GM21360 (cell line): ENCODE measurements around the gene ITGA11.

Source experiments
- ATAC-seq: cut with Tn5 transposase; IDR thresholded peaks from one replicate; pipeline ENCODE4 v1.9.1; 2021; ENCODE audit warnings: mild to moderate bottlenecking, moderate library complexity; ENCODE audit not compliant: unreplicated experiment

The ITGA11 gene

DNA sequence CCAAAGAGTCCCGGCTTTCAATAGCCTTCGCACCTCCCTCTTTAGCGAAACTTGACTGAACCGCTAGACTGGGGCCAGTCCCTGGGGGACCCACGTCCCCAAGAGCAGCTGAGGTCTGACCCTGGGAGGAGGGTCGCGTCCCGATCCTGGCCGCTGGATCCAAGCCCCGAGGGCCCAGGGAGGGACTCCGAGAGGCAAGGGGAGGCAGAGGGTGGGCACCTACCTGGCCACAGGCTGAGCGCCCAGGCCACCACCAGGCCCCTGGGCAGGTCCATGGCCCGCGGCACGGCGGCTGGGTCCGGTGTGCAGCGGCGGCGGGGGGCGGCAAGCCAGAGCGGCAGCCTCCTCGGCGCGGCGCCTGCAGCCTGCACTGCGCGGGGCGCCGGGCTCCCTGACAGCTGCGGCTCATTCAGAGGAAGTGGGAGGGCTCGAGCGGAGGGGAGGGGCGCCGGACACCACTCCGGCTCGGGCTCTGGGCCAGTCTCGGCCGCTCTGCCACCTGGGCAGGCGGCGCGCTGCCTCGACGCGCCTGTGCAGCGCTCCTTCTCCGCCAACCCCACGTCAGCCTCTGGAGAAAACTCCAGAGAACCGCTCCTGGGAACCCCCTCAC is at the start of gene ITGA11:
Gene ITGA11, minus strand, starts transcription at position 372 of the 610 bp plus-strand sequence. Its CDS starts 97 bp downstream, at position 275.
- ATAC-seq: no peak

DNA sequence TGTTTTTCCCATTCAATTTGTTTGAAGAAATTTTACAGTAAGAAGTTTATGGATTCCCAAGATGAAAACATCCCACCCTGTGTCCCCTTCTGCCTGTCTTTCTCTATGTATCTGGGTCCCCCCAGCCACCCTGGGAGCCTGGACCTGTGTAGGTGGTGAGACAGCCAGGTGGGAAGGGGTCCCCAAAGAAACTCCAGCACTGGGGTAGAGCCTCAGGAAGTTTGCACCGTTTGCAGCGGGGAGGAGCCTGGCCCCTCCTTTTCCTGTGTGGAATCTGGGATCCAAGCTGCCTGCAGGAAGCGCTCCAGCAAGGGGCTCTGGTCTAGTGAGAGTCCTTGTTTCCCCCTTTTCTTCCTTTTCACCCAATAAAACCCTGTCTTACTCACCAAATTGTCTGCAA is 49.4 kb upstream of the ITGA11 start:
- ATAC-seq: no peak

GRCh38 chr15:68480296-68480695 is 48.3 kb upstream of the ITGA11 start:
- no peak for ATAC-seq

DNA sequence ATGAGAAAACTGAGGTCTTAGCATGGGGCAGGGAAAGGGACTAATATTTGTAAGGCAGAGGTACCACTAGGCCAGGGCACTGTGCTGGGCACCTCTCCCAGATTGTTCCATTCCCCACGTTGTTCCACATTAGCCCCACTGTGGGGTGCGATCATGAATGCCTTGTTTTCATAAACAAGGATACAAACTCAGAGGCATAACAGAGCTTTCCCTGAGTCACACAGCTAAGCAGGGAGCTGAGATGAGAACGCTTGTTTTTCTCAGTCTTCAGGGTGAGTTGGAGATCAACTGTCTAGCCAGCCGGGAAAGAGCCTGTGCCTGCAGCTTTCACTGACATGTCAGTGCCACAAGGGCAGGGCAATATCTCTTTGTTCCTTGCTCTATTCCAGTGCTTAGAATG is 47.9 kb upstream of the ITGA11 start:
- ATAC-seq: no peak

DNA sequence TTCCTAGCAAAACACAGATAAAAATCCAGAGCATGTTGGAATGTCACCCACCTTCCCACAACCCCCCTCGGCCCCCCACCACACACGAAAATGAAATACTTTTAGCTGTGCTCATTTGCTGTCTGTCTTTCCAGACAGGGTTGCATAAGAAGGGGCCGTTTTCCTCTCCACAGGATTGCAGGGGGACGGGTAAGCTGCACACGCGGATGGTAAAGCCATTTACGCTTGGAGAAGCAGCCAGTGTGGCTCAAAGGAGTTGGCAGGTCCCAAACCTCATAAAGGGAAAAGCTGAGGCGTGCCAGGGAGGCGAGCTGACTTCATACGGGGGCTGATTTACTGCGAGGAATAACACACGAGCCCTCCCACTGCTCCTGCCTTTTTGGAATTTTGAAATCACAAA is 47.4 kb upstream of the ITGA11 start:
- ATAC-seq: no peak

GRCh38 chr15:68478853-68479252 is 46.9 kb upstream of the ITGA11 start:
- no peak for ATAC-seq

- ATAC-seq: no peak
Observed at GRCh38 chr15:68475449-68475848, 43.5 kb upstream of the ITGA11 start.

GRCh38 chr15:68471541-68471940 is 39.6 kb upstream of the ITGA11 start:
- ATAC-seq: no peak

- no peak for ATAC-seq
Observed at GRCh38 chr15:68470976-68471375, 39.0 kb upstream of the ITGA11 start.

- no peak for ATAC-seq
Observed at GRCh38 chr15:68470049-68470742, 38.2 kb upstream of the ITGA11 start.

- no peak for ATAC-seq
Observed at GRCh38 chr15:68469162-68470048, 37.4 kb upstream of the ITGA11 start.

DNA sequence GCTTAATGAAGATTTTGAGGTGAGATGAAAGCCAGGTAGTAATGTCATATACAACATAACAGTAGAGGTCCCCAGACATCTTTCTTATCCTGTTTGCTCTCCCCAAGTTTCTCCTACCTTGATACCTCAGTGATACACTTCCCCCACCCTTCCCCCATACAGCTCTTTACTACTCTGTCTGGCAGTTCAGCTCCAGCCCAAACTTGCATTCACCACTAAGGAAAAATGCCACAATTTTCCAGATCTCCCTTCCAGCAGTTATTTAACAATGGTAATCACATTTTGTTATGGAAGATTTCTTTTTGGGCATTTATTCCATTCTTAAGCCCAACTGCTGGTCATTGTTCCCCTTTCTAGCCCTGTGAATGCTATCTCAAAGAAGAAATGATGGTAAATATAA is 34.9 kb upstream of the ITGA11 start:
- no peak for ATAC-seq

GRCh38 chr15:68465861-68466560 is 34.0 kb upstream of the ITGA11 start:
- no peak for ATAC-seq

GRCh38 chr15:68464448-68465090 is 32.6 kb upstream of the ITGA11 start:
- ATAC-seq: no peak

DNA sequence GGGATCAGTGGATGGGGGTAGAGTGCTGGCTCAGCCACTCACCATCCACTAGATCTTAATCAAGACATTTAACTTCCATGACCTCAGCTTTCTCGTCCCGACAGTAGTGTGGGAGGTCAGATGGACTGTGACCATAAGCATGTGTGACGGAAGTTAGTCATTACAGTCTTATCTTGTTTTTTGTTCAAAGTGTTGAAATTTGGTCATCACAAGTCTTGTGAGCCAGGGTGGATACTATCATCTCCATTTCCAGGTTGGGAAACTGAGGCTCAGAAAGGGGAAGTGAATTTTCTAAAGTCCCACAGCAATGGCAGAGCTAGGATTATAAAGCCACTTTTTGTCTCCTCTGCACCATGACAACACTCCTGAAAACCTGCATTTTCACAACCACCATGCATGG is 32.0 kb upstream of the ITGA11 start:
- no peak for ATAC-seq

- ATAC-seq: no peak
Observed at GRCh38 chr15:68463444-68463843, 31.5 kb upstream of the ITGA11 start.

DNA sequence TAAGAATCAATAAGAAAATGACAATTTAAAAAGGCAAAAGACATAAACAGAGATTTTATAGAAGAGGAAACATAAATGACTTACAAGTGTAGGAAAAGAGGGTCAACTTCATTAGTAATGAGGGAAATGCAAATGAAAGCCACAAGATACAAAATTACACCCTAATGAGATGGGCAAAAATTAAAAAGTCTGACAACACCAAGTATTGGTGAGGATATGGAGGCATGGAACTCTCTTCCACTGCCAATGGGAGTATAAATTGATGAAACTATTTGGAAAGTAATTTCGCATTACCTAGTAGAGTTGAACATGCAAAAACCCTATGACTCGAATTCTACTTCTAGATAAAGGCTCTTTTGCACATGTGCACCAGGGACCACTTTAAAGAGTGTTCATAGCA is 28.2 kb upstream of the ITGA11 start:
- ATAC-seq: no peak

DNA sequence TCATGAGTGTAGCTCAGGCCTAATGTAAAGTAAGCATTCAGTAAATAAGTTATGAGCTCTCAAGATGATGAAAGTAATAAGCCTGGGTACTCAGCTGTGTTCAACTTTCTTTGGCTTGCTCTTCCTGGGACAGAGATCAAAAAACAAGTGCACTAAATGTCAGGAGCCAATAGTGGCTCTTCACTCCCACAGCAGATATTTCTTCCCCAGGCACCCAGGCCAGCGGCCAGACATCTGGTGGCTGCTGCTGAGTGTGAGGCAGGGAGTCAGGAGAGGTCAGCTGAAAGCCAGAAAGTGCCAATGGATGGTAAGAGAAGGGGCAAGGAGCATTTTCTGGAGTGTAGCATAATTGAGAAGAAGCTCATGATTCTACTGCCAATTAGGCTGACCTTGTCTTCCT is 18.2 kb upstream of the ITGA11 start:
- no peak for ATAC-seq

GRCh38 chr15:68449389-68449788 is 17.4 kb upstream of the ITGA11 start:
- ATAC-seq: no peak

DNA sequence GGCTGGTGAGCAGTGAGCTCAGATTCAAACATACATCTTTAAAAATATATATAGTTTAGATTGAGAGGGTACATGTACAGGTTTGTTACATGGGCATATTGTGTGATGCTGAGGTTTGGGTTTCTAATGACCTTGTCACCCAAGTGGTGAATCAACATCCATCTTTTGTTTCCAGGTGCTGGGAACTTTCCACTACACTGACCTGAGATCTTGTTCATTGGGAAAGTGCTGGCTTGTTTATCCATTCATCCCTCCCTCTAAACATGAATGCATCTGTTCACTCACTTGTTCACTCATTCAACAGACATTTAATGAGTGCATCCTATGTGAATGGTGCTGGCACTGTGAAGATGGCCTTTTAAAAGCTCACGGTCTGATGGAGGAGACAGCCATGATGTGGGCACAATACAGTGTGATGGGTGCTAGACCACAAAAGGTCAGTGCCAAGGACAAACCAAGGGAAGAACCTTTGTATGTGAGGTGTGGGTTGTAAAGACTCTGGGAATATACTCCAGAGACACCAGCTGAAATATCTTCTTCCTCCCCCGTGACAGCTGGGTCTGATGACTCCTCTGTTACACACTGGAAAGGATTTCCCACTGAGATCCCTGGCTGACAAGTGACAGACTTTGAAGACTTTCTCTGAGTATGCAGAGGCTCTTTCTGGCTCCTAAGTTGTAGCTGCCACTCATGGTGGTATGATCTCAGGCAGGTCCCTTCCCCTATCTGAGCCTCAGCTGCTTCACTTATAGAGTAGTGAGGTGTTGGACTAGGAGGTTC is 16.2 kb upstream of the ITGA11 start:
- no peak for ATAC-seq
